GM12872 (cell line): ENCODE measurements around the gene STRA6.

Source experiments
- CTCF ChIP-seq: IDR thresholded peaks from 3 replicates; pipeline ENCODE4 v1.5.1; 2011; ENCODE audit warnings: low read depth, mild to moderate bottlenecking, low read length, moderate library complexity; ENCODE audit not compliant: insufficient read depth

Gene STRA6

GRCh38 chr15:74194572-74195559 lies 7.7 kb downstream of the STRA6 start:
- no peak for TF ChIP-seq CTCF

- no peak for TF ChIP-seq CTCF
These were observed 8.7 kb downstream of the STRA6 start for GRCh38 chr15:74193905-74194304.

GRCh38 chr15:74193299-74193718 lies 9.3 kb downstream of the STRA6 start:
- TF ChIP-seq CTCF, result no peak

GRCh38 chr15:74192751-74193150 lies 9.8 kb downstream of the STRA6 start:
- TF ChIP-seq CTCF, result no peak

GRCh38 chr15:74191798-74192197 lies 10.8 kb downstream of the STRA6 start:
- no peak for TF ChIP-seq CTCF

GRCh38 chr15:74188216-74188615 lies 14.4 kb downstream of the STRA6 start:
- no peak for TF ChIP-seq CTCF

- TF ChIP-seq CTCF, result no peak
These were observed 16.8 kb downstream of the STRA6 start for GRCh38 chr15:74185710-74186348.
